Stimulated activated CD8-positive, alpha-beta memory T cell treated with anti-CD3 and anti-CD28 coated beads, Interleukin-4, amount 100 ng/mL, for 24 hours (primary cell): ENCODE results near the gene CACNA1C.

ENCODE experiments used
- DNase-seq: peaks from one replicate; pipeline ENCODE4 v3.0.0-alpha.2; 2020; ENCODE audit warnings: low read depth

The CACNA1C gene

GRCh38 chr12:2283480-2283879 lies 230.7 kb downstream of the CACNA1C start:
- DNase-seq, result no peak

GRCh38 chr12:2283916-2284315 lies 231.1 kb downstream of the CACNA1C start:
- DNase-seq, result no peak

DNA sequence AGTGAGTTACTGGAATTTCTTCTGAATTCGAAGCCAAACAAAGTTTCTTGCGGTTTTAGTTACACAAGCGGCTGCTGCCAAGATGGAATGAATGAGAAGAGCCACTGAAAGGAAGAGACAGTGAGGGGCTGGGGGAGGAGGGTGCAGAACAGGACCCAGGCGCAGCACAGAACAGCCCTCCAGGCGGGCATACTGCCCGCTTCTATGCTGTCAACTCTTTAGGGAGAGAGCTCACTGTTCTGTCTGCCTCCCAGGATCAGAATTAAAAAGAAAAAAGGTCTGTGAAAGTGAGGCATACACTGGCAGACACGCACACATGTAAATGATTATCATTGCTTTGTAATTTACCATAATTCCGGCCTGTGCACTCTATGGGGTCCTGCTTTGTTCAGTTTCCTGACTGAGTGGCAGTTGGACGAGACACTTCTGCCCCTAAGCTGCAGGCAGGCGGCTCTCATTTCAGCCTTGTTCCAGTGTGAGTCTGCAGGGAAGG lies 231.6 kb downstream of the CACNA1C start:
- DNase-seq, result no peak

DNA sequence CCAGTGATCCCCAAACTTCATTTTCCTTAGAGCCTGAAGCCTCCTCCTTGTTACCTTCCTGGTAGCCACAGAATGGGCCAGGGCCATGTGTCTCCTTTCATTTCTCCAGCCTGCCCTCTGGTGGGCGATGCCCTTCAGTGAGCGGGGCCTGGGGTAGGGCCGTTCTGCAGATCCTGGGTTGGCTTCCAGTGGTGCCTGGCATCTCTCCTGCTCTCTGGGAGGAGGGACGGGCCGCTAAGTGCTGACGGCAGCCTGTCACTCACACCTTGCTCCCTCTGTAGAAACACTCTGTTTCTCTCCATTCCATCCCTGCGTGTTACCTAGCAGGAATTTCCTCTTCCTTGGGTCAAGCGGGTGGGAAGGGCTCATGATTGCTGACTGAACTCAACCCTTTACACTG lies 232.1 kb downstream of the CACNA1C start:
- no peak for DNase-seq

DNA sequence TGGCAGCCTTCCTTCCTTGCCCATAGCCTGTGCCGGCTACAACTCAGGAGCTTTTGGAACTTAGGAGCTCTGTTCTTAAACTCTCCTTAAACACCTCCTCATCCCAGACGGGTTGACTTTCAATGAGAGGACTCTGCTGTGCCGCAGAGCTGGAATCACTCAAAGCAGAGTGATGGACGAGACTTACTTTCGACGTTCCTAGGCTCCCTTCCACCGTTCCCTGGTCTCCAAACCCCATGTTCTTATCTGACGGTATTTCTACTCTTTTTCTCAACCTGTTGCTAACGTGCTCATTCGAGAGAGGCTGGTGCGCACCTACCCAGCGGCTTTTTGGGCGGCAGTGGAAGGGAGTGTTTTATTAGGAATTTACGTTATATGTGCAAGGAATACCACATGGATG lies 232.7 kb downstream of the CACNA1C start:
- DNase-seq, result no peak

DNA sequence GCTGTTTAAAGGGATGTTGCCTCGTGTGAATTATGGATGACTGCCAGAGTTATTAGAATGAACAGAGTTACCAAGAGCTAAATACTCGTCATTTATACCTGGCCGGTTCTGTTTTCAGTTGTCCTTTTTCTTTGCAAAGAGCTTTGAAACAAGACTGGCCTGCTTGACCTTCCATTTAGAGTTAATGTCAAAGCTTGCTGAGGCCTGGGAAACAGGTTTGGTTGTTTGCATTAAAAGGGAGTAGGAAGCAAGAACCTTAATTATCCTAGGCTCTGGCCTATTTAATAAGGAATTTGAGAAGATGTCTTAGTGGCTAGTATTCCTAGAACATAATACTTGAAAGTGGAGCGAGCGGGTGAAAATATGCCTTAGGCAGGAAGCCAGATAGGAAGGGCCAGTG lies 233.3 kb downstream of the CACNA1C start:
- no peak for DNase-seq

DNA sequence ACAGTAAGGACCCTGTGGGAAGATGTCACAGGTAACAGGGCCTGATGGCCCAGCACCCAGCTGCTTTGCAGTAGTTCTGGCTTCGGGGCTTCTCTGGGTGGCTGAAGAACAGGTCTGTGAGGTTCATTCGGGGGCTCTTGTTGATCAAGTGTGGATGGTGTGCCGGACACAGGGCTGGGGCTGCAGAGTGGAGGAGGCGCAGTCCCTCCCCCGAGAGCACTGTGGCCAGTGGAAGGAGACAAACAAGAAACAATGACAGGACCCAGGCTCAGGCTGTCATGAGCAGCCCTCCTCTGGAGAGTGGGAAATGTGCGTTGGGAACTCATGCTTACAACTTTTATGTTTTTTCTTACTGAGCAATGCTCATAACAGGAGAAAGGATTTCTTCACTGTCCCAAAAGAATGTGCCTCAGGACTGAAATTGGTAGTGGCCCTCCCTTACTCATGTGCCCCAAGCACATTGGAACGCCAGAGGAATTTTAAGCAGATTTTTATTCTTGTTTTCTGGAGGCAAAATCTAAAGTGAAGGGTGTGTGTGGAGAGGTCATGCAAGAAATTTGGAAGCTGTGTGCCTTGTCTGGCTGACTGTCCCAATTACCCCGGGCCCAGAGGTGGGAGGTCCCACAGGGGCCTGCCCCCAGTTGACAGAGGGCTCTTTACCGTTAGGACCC lies 233.8 kb downstream of the CACNA1C start:
- no peak for DNase-seq

- DNase-seq, result no peak
These were observed 234.4 kb downstream of the CACNA1C start for GRCh38 chr12:2287151-2287550.

DNA sequence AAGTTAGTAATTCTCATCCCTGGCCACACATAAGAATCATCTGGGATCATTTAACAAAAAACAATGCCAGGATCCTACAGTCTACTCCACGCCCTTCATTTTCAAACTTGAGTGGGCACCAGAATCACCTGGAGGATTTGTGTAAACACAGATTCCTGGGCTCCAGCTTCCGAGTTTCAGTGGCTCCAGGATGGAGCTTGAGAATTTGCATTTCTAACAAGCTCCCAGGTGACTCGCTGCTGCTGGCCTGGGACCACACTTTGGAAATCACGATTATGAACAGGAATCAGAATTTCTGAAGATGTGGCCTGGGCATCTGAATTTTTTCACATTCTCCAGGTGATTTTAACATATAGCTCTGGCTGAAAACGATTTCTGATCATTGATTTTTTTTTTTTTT lies 234.8 kb downstream of the CACNA1C start:
- DNase-seq, result no peak

DNA sequence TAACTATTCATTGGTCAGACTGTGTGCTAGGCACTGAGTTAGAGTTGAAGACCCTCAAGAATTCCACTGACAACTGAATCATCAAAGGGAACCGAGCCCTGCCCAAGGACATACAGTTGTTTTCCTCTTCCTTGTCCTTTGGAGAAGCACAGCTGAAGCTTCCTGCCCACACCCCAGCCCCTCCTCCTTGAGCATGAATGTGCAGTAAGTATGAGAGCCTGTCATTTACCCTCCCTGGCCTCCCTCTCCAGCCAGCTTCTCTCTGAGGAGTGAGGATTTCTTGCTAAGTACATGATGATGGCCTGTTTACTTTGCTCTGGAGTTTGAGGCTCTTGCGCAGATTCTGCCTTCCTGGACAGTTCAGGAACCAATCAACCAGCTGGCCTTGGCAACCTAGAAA lies 235.2 kb downstream of the CACNA1C start:
- no peak for DNase-seq

GRCh38 chr12:2288471-2288870 lies 235.7 kb downstream of the CACNA1C start:
- no peak for DNase-seq

GRCh38 chr12:2288875-2289274 lies 236.1 kb downstream of the CACNA1C start:
- no peak for DNase-seq

DNA sequence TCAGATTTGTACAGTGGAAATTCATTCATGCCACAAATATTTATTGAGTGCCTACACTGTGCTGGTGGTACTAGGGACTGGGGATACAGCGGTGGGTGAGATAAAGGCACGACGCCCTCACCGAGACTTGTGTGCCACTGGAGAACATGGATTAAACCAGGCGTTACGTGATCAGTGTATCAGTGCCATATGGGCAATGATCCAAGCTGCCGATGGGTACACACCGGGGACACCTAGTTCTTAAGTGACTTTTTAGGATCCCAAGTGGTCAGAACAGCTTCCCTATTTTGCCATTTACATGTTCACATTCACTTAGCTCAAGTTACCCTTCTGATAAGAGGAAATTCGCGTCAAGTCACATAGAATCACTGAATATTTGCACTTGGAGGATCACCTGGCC lies 236.7 kb downstream of the CACNA1C start:
- no peak for DNase-seq

DNA sequence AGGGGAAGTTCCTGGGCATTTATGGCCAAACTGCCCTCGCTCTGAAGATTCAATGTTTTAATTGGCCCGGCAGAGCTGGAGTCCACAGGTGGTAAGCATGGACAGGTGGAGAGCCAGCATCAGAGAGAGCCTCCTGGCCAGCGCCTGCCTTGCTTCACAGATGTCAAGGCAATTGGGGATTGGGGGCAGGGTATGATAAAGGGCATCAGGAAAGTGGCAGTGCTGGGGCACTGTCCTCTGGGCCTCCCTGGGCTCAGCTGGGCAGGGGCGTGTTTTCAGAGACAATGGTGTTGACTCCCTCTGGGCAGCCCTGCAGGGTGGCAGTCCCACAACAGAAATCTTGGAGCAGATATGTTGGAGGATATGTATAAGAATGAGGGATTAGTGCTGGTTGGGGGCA lies 237.3 kb downstream of the CACNA1C start:
- no peak for DNase-seq

DNA sequence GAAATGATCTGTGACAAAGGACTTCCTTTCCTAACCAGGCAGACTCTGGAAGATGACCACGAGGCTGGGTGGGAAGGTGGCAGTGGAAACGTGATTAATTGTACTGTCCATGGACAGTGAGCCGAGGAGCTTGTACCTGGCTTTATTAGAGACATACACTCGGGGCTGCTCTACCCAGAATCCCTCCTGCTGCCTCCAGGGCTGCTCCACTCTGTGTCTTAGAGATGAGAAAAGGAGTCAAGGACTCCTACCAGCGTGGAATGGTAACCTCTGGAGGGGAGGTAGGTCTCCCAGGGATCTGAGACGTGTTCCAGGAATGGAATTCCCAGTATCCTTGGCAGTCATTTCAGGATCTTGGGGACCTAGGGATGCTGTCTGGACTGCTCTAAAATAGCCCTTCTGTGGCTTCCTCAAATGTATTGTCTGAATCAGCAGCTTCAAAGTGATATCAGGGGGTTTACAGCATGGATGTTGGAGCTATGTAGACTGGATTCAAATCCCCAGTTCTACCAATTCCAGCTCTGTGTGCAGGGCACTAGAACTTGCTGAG lies 237.8 kb downstream of the CACNA1C start:
- no peak for DNase-seq

DNA sequence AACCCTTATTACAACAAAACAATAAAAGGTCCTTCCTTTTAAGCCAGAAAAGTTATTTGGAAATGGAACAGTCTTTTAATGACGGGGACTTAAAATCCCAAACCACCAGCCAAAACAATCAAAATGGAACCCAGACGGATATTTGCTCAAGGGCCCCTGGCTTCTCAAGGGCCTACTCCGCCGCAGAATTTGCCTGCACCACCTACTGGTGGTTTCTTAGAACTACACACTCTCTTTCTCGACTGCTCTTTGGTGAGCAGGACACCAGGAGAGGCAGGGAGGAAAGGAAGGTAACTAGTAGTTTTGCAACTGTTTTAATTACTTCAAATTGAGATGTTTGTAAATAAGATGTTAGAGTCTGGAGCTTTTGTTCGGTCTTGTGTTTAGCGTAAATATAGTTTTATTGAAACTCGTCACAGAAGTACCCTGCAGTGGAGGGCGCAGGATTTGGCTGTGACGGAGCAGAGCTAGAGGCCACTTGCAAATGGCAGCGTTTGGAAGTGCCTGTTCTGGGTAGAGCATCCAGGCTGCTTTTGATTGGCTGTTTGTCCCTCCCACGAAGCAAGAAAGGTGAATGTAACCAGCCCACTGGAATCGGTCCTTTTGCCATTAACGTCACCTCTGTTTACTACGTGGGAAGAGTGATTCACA lies 238.5 kb downstream of the CACNA1C start:
- DNase-seq, result no peak

DNA sequence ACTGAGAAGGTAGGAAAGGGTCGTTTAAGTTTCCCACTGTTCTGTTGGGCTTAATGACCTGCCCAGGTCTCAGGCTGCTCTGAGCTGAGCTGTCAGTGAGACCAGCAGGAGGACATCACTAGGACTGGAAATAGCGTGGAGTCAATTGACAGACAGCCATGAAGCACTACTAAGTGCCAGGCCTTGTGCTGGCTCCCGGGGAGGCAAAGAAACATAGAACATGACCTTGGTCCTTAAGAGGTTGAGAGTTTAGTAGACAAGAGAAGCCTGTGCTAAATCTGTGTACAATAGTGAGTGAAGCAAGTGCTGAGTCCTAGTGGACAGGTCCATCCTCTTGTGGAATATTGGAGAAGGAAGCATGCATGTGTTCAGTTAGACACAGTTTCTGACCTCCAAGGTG lies 239.2 kb downstream of the CACNA1C start:
- no peak for DNase-seq

DNA sequence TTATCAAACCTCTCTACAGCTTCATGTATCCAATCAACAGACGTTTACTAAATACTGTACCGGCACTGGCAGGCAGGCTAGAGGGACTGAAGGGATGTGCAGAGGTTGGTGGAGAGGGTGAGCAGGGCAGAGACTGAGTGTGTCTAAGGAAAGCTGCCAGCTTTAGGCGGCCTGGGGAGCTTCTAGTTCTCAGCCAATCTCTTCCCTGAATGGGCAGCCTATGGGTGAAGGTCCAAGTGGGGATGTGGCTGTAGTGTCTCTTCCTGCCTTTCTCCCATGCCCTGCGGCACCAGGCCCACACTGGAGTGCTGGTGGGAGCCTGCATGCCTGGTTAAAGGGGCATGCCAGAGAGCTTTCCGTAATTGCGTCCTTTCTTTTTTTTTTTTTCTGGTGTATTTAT lies 239.8 kb downstream of the CACNA1C start:
- DNase-seq, result no peak

GRCh38 chr12:2294651-2295475 lies 242.1 kb downstream of the CACNA1C start:
- no peak for DNase-seq

DNA sequence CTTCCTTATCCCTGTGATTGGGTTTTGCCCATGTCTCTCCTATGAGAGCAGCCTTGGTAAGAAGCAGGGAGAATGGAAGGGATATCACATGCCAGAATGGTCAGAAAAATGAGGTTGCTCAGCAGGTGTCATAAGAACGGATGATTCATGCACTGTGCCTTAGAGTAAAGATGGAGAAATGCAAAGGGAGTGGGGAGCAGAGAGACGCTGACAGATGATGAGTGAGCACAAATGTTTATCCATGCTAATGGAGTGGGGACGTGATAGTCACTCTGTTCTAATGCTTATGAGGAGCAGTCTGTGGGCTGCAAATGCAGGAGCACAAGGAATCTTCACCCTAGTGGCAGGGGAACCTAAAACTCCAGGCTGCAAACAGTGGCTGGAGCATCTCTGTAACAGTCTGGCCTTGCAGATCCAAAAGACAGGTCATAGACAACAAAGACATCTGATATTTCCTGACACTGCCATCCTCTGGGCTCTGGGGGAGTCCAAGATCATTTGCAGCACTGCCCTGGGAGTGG lies 243.2 kb downstream of the CACNA1C start:
- no peak for DNase-seq

DNA sequence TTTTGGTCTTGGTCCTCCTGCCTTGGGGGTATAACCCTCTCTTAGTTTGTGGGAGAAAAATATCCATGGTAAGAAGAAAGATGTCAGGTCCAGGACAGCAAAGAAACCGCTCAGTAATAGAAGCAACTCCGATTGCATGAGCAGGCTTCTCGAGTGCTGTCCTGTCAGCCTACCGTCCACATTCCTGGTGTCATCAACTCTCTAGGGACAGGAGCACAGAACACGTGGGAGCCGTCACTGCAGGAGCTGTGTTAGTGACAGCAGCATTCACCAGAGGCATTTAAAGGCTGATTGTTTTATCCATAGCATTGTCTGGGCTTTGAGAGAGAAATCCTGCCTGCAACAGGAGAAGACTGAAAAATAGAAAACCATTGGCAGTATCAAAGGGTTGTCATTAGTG lies 244.2 kb downstream of the CACNA1C start:
- DNase-seq, result no peak

DNA sequence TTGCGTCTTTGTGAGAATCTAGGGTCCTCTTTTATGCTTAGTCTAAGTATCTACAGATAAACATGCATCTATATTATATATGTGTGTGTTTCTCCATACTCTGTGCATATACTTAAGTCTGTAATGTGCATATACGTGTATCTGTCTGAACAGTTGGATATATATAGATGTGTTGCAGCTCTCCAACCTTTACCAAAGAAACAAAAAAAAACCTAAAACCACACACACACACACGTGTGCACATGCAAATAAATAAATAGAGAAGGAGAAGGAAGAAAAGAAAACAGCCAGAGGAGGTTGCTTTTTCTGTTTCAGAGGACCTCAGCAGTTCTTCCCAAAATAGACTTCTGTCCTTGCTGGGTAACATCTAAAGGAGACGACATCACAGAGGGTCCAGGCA lies 244.9 kb downstream of the CACNA1C start:
- DNase-seq, result no peak
